DOHH2 (cell line): ENCODE measurements around the gene EVC.
"Not testable (repeated sequence)": the region's sequence is repeated elsewhere in the genome, so short reads cannot be mapped to it uniquely, and the experiment has no call there.

ENCODE experiments used
- CTCF ChIP-seq: fragments of 200-600 bp; sonication (generic); IDR thresholded peaks from one replicate; pipeline ENCODE4 v1.5.1; 2014; ENCODE audit warnings: antibody characterized with exemption, mild to moderate bottlenecking, low read depth, low read length; ENCODE audit not compliant: poor library complexity, severe bottlenecking
- EZH2phosphoT487 ChIP-seq: fragments of 200-600 bp; sonication (generic); IDR thresholded peaks from 2 replicates; pipeline ENCODE4 v1.6.1; 2017; ENCODE audit warnings: borderline replicate concordance, mild to moderate bottlenecking, antibody characterized with exemption, low read length, moderate library complexity, mixed read lengths

GRCh38 chr4:5837483-5837882 lies 126.5 kb downstream of the EVC start:
- not testable (repeated sequence) for TF ChIP-seq CTCF, EZH2phosphoT487
